Right atrium auricular region (tissue), 2 donors: ENCODE measurements around the gene CIP2A. TPM values are rescaled to one million over a fixed set of nuclear protein-coding genes. Genes with fewer than 3 reads are reported as not detected.

Experiments
- DNase-seq: peaks from one replicate; pipeline ENCODE4 v3.0.0-alpha.2; 2019; ENCODE audit warnings: low spot score
- H3K27ac ChIP-seq, 2 donors: fragments of 200-600 bp; sonication (generic); 1 replicate in 1 of 2; 2 replicates in 1 of 2; pipeline ENCODE4 v1.5.1; 2016 to 2019
- H3K27me3 ChIP-seq, 2 donors: fragments of 200-600 bp; sonication (generic); one replicate each; pipeline versions ENCODE4 v1.5.1 to v1.6.0; 2017 to 2019
- H3K36me3 ChIP-seq: fragments of 200-600 bp; sonication (generic); one replicate; pipeline ENCODE4 v1.5.1; 2016
- H3K4me1 ChIP-seq, 2 donors: fragments of 200-600 bp; sonication (generic); one replicate each; pipeline versions ENCODE4 v1.5.1 to v1.6.0; 2017 to 2019
- H3K4me3 ChIP-seq, 2 donors: fragments of 200-600 bp; sonication (generic); 1 replicate in 1 of 2; 2 replicates in 1 of 2; pipeline ENCODE4 v1.5.1; 2017 to 2019; ENCODE audit warnings: mild to moderate bottlenecking in 1 of 2, moderate library complexity in 1 of 2
- H3K9me3 ChIP-seq, 2 donors: fragments of 200-600 bp; sonication (generic); one replicate each; pipeline ENCODE4 v1.5.1; 2019
- CTCF ChIP-seq, 2 donors: fragments of 200-600 bp; sonication (generic); IDR thresholded peaks; one replicate each; pipeline ENCODE4 v1.5.1; 2019; ENCODE audit warnings: antibody characterized with exemption in 2 of 2
- total RNA-seq, 2 donors: library from RNA; depleted of rRNA; stranded (reverse); fragments of >200 nt; gene quantifications; one replicate each; pipeline ENCODE4 v1.1.0, GENCODE V29; 2016

Gene CIP2A
- total RNA-seq, 2 donors from 2014 or later = 0.83 to 2.9 TPM

GRCh38 chr3:108528459-108529252, 60.6 kb downstream of the CIP2A start:
- no peaks in the 10 kb centered on the region for H3K27me3 ChIP-seq
- no peak for DNase-seq
- H3K27ac ChIP-seq = peak overlapping the region; percentile 59 to 86
- TF ChIP-seq CTCF (IDR thresholded peaks at IDR 0.05) = no peak
- peaks cover 0 to 49% of the 10 kb centered on the region in 2 donors for H3K4me1 ChIP-seq
- H3K4me3 ChIP-seq = no peak overlapping the region
- H3K36me3 ChIP-seq = no peaks in the 10 kb centered on the region
- no peaks in the 10 kb centered on the region for H3K9me3 ChIP-seq

- TF ChIP-seq CTCF (IDR thresholded peaks at IDR 0.05) = no peak
- no peaks in the 10 kb centered on the region for H3K27me3 ChIP-seq
- DNase-seq = no peak
- no peaks in the 10 kb centered on the region for H3K36me3 ChIP-seq
- peak overlapping the region; percentile 59 to 86 for H3K27ac ChIP-seq
- no peaks in the 10 kb centered on the region for H3K9me3 ChIP-seq
- H3K4me3 ChIP-seq = no peak overlapping the region
- peaks cover 0 to 49% of the 10 kb centered on the region in 2 donors for H3K4me1 ChIP-seq
Observed at GRCh38 chr3:108527817-108528216, 61.4 kb downstream of the CIP2A start.

GRCh38 chr3:108527109-108527508, 62.1 kb downstream of the CIP2A start:
- H3K4me3 ChIP-seq = no peak overlapping the region
- no peaks in the 10 kb centered on the region for H3K9me3 ChIP-seq
- no peaks in the 10 kb centered on the region for H3K27me3 ChIP-seq
- no peak for DNase-seq
- no peaks in the 10 kb centered on the region for H3K36me3 ChIP-seq
- peaks cover 0 to 49% of the 10 kb centered on the region in 2 donors for H3K4me1 ChIP-seq
- TF ChIP-seq CTCF (IDR thresholded peaks at IDR 0.05) = no peak
- H3K27ac ChIP-seq = peak overlapping the region; percentile 59 to 86

- no peak for DNase-seq
- H3K36me3 ChIP-seq = no peaks in the 10 kb centered on the region
- H3K27me3 ChIP-seq = no peaks in the 10 kb centered on the region
- H3K27ac ChIP-seq = peak overlapping the region in 1 of 2 donors; percentile 61
- H3K4me1 ChIP-seq = peaks cover 0 to 49% of the 10 kb centered on the region in 2 donors
- no peak overlapping the region for H3K4me3 ChIP-seq
- H3K9me3 ChIP-seq = no peaks in the 10 kb centered on the region
- TF ChIP-seq CTCF (IDR thresholded peaks at IDR 0.05) = no peak
Observed at GRCh38 chr3:108525971-108526370, 63.3 kb downstream of the CIP2A start.

- Histone ChIP-seq H3K27ac (peak overlapping the region in 1 of 2 donors; percentile 61), H3K27me3 (no peaks in the 10 kb centered on the region), H3K4me3 (no peak overlapping the region), H3K9me3 (no peaks in the 10 kb centered on the region), H3K4me1 (peaks cover 0 to 49% of the 10 kb centered on the region in 2 donors), H3K36me3 (no peaks in the 10 kb centered on the region)
- TF ChIP-seq CTCF (IDR thresholded peaks at IDR 0.05) = no peak
- DNase-seq = no peak
Observed at GRCh38 chr3:108525256-108525655, 64.0 kb downstream of the CIP2A start.
